Transverse colon (tissue), 4 donors: ENCODE results near the gene SLIT1. TPM values are rescaled to one million over a fixed set of nuclear protein-coding genes. Genes with fewer than 3 reads are reported as not detected.

Experiments used
- DNase-seq: peaks from one replicate; pipeline ENCODE4 v3.0.0-alpha.2; 2019
- H3K27ac ChIP-seq, 4 donors: fragments of 200-600 bp; sonication (generic); 2 replicates each; pipeline ENCODE4 v1.5.1; 2016 to 2018; ENCODE audit warnings: inconsistent platforms in 4 of 4
- H3K27me3 ChIP-seq: fragments of 200-600 bp; sonication (generic); 2 replicates; pipeline ENCODE4 v1.5.1; 2017; ENCODE audit warnings: inconsistent platforms
- H3K36me3 ChIP-seq, 4 donors: fragments of 200-600 bp; sonication (generic); 2 replicates each; pipeline ENCODE4 v1.5.1; 2017 to 2019; ENCODE audit warnings: inconsistent platforms in 4 of 4
- H3K4me1 ChIP-seq, 4 donors: fragments of 200-600 bp; sonication (generic); 2 replicates each; pipeline ENCODE4 v1.5.1; 2017 to 2020; ENCODE audit warnings: inconsistent platforms in 4 of 4
- H3K4me3 ChIP-seq, 4 donors: fragments of 200-600 bp; sonication (generic); 1 replicate in 1 of 4; 2 replicates in 3 of 4; pipeline versions ENCODE4 v1.5.1 to v1.6.1; 2017 to 2019; ENCODE audit warnings: inconsistent platforms in 4 of 4
- H3K9me3 ChIP-seq, 2 donors: fragments of 200-600 bp; sonication (generic); 2 replicates each; pipeline ENCODE4 v1.5.1; 2017 to 2019; ENCODE audit warnings: inconsistent platforms in 2 of 2
- CTCF ChIP-seq, 5 experiments: fragments of 200-600 bp in 3 of 5; fragments of 450-650 bp in 2 of 5; sonication (generic) in 3 of 5; IDR thresholded peaks; 1 replicate in 2 of 5; 2 replicates in 3 of 5; pipeline ENCODE4 v1.5.1; 2016 to 2017; ENCODE audit warnings: antibody characterized with exemption in 5 of 5, inconsistent platforms in 3 of 5, mild to moderate bottlenecking in 2 of 5, moderate library complexity in 1 of 5
- EP300 ChIP-seq: sonication (generic); formaldehyde crosslinking; IDR thresholded peaks from one replicate; pipeline ENCODE4 v1.6.1; 2017; ENCODE audit warnings: antibody characterized with exemption, low read depth
- POLR2A ChIP-seq: fragments of 450-650 bp; IDR thresholded peaks from one replicate; pipeline ENCODE4 v1.6.1; 2016; ENCODE audit warnings: antibody characterized with exemption, mild to moderate bottlenecking, moderate library complexity
- POLR2AphosphoS5 ChIP-seq, 3 donors: sonication (generic); formaldehyde crosslinking; IDR thresholded peaks; one replicate each; pipeline ENCODE4 v1.6.1; 2016; ENCODE audit warnings: antibody characterized with exemption in 3 of 3
- WGBS, 2 donors: methylation state at CpG; one replicate each; pipeline ENCODE4 v1.1.5; 2018; ENCODE audit warnings: low coverage in 1 of 2; 5-methylcytosine and 5-hydroxymethylcytosine counted together
- in situ Hi-C, 4 donors: fragments of 200-750 bp; cut with MboI; loops; one replicate each; pipeline versions ENCODE4 v1.15.0 to v1.15.1; 2017; ENCODE audit warnings: low sequenced_read_pairs in 3 of 4, low pct_ligation_motif_present in 1 of 4, low pct_unique_long_range_greater_than_20kb in 1 of 4
- intact Hi-C: fragments of 100-400 bp; cut with DNase I; formaldehyde crosslinking; loops from one replicate; pipeline ENCODE4 v1.15.1; 2023; ENCODE audit warnings: low total_unique reads
- total RNA-seq, 4 donors: library from RNA; depleted of rRNA; stranded (reverse); fragments of >200 nt; gene quantifications; one replicate each; pipeline ENCODE4 v1.1.0, GENCODE V29; 2016

The SLIT1 gene
- total RNA-seq, 4 donors from 2014 or later, result 0.27 to 1.9 (median 0.32) TPM; not detected in 1

GRCh38 chr10:97028832-97029178, 157.0 kb downstream of the SLIT1 start:
- H3K27ac ChIP-seq, result no peak overlapping the region

GRCh38 chr10:97028126-97028831, 157.5 kb downstream of the SLIT1 start:
- intact Hi-C loops (no loop called here), in situ Hi-C loops (loop anchor here in 2 of 4 donors (25.0 kb wide), 2 partner anchors 266 to 616 kb away; no protein-coding TSS in a partner anchor)

More at GRCh38 chr10:97028832-97029178, 157.0 kb downstream of the SLIT1 start:
- intact Hi-C loops, result no loop called here
- DNase-seq, result no peak
- Histone ChIP-seq H3K27me3 (no peaks in the 10 kb centered on the region), H3K4me1 (peaks cover 4 to 8% (median 6%) of the 10 kb centered on the region in 4 donors), H3K4me3 (no peak overlapping the region), H3K9me3 (no peaks in the 10 kb centered on the region), H3K36me3 (no peaks in the 10 kb centered on the region)
- in situ Hi-C loops, result loop anchor here in 2 of 4 donors (25.0 kb wide), 2 partner anchors 267 to 617 kb away; no protein-coding TSS in a partner anchor
- TF ChIP-seq POLR2A, result no peak
- TF ChIP-seq CTCF (IDR thresholded peaks at IDR 0.05), result no peak
- no peak for TF ChIP-seq EP300
- no peak for TF ChIP-seq POLR2AphosphoS5 (IDR thresholded peaks at IDR 0.05)
- WGBS, 2 donors, result 84 to 92% methylated on average over 2 to 3 of the region's 3 CpGs

GRCh38 chr10:97025613-97026242, 160.0 kb downstream of the SLIT1 start:
- peaks cover 5 to 12% (median 10%) of the 10 kb centered on the region in 4 donors for H3K4me1 ChIP-seq
- WGBS, 2 donors, result 61 to 80% methylated on average over 3 to 9 of the region's 9 CpGs
- H3K27ac ChIP-seq, result no peak overlapping the region
- DNase-seq, result peak; percentile 69
- intact Hi-C loops (no loop called here), in situ Hi-C loops (loop anchor here in 2 of 4 donors (25.0 kb wide), 2 partner anchors 263 to 613 kb away; no protein-coding TSS in a partner anchor)
- no peaks in the 10 kb centered on the region for H3K27me3 ChIP-seq
- no peaks in the 10 kb centered on the region for H3K36me3 ChIP-seq
- H3K4me3 ChIP-seq, result no peak overlapping the region
- H3K9me3 ChIP-seq, result no peaks in the 10 kb centered on the region
- TF ChIP-seq POLR2A, result no peak
- TF ChIP-seq CTCF (IDR thresholded peaks at IDR 0.05), result peak; percentile 62 to 75 (median 73)

More at GRCh38 chr10:97028126-97028831, 157.5 kb downstream of the SLIT1 start:
- H3K9me3 ChIP-seq, result no peaks in the 10 kb centered on the region
- H3K27ac ChIP-seq, result no peak overlapping the region
- H3K27me3 ChIP-seq, result no peaks in the 10 kb centered on the region
- no peaks in the 10 kb centered on the region for H3K36me3 ChIP-seq
- no peak overlapping the region for H3K4me3 ChIP-seq
- TF ChIP-seq CTCF (IDR thresholded peaks at IDR 0.05) (no peak), POLR2A (no peak), EP300 (no peak), POLR2AphosphoS5 (IDR thresholded peaks at IDR 0.05) (no peak)
- H3K4me1 ChIP-seq, result peaks cover 4 to 8% (median 7%) of the 10 kb centered on the region in 4 donors
- WGBS, 2 donors, result 81 to 86% methylated on average over 2 of the region's 2 CpGs
- no peak for DNase-seq

- Histone ChIP-seq H3K9me3 (no peaks in the 10 kb centered on the region), H3K27ac (peak overlapping the region in 2 of 4 donors; percentile 20 to 21), H3K36me3 (no peaks in the 10 kb centered on the region), H3K4me1 (peaks cover 13 to 19% (median 16%) of the 10 kb centered on the region in 4 donors), H3K4me3 (no peak overlapping the region), H3K27me3 (no peaks in the 10 kb centered on the region)
- DNase-seq, result no peak
- TF ChIP-seq CTCF (IDR thresholded peaks at IDR 0.05), result no peak
- TF ChIP-seq POLR2AphosphoS5 (IDR thresholded peaks at IDR 0.05), result no peak
- TF ChIP-seq POLR2A, result no peak
- TF ChIP-seq EP300, result no peak
- WGBS, 2 donors, result 36 to 44% methylated on average over 9 to 13 of the region's 13 CpGs
- in situ Hi-C loops, result loop anchor here in 3 of 4 donors (25.0 kb wide), 3 partner anchors 262 to 612 kb away; no protein-coding TSS in a partner anchor
- intact Hi-C loops, result no loop called here
Measured at GRCh38 chr10:97024168-97025073, 161.3 kb downstream of the SLIT1 start.
